Lower leg skin (tissue), 4 donors: Measurements from ENCODE around the gene GBF1. TPM values are rescaled to one million over a fixed set of nuclear protein-coding genes. Genes with fewer than 3 reads are reported as not detected.
A peak's percentile ranks its signal among the peaks of the same experiment; 100 is the strongest.

Experiments used
- DNase-seq, 2 donors: peaks; one replicate each; pipeline ENCODE4 v3.0.0-alpha.2; 2019; ENCODE audit warnings: low spot score in 2 of 2
- H3K4me3 ChIP-seq: fragments of 200-600 bp; sonication (generic); 2 replicates; pipeline ENCODE4 v1.5.1; 2017; ENCODE audit warnings: mild to moderate bottlenecking, low read depth; ENCODE audit not compliant: poor library complexity, severe bottlenecking
- POLR2A ChIP-seq, 2 donors: fragments of 450-650 bp; IDR thresholded peaks; one replicate each; pipeline ENCODE4 v1.6.1; 2016 to 2017; ENCODE audit warnings: antibody characterized with exemption in 2 of 2, mild to moderate bottlenecking in 1 of 2, moderate library complexity in 1 of 2
- WGBS, 2 donors: methylation state at CpG; one replicate each; pipeline ENCODE4 v1.1.5; 2018; 5-methylcytosine and 5-hydroxymethylcytosine counted together
- intact Hi-C: fragments of 100-400 bp; cut with DNase I; formaldehyde crosslinking; loops from one replicate; pipeline ENCODE4 v1.15.0; 2023; ENCODE audit warnings: low total_unique reads
- total RNA-seq, 4 donors: library from RNA; depleted of rRNA; stranded (reverse); fragments of >200 nt; gene quantifications; one replicate each; pipeline ENCODE4 v1.1.0, GENCODE V29; 2016
- TF ChIP-seq, protein P1 (sequence below), 3 donors: fragments of 450-650 bp; IDR thresholded peaks; one replicate each; pipeline ENCODE4 v1.5.1; 2016; ENCODE audit warnings: antibody characterized with exemption in 3 of 3, mild to moderate bottlenecking in 3 of 3, moderate library complexity in 2 of 3

Gene GBF1
- total RNA-seq, 4 donors from 2014 or later, result 30.1 to 42.6 (median 39.1) TPM

DNA sequence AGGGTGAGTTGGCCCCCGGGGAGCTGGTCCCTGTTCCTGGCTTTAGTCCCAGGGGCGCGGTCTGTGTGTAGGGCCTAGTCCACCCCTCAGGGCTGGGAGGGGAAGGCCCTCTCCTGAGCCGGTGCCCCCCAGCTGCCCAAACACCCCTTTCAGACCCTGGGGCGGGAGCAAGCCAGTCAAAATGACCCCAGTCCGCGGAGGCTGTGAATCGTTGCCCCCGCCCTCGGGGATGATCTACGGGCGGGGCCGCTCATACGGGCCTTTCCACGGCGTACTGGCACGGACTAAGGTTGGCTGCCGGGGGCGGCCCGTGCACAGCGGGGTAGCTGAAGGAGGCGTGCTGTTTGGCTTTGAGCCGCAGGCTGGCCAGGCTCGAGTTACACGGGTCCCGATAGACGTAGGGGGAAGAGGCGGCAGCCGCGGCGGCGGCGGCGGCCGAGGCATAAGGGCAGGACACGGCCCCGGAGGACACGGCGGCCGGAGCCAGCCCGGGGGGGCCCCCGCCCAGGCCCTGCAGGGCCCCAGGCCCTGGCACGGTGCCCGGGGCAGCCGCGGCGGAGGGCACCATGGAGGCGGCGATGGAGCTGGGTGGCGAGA is 15.0 kb upstream of the GBF1 start:
- peak in 1 of 2 donors; percentile 88 for DNase-seq
- WGBS, 2 donors, result 0% methylated on average over 8 to 24 of the region's 50 CpGs
- no peak for TF ChIP-seq POLR2A (IDR thresholded peaks at IDR 0.05)
- TF ChIP-seq, protein P1, sequence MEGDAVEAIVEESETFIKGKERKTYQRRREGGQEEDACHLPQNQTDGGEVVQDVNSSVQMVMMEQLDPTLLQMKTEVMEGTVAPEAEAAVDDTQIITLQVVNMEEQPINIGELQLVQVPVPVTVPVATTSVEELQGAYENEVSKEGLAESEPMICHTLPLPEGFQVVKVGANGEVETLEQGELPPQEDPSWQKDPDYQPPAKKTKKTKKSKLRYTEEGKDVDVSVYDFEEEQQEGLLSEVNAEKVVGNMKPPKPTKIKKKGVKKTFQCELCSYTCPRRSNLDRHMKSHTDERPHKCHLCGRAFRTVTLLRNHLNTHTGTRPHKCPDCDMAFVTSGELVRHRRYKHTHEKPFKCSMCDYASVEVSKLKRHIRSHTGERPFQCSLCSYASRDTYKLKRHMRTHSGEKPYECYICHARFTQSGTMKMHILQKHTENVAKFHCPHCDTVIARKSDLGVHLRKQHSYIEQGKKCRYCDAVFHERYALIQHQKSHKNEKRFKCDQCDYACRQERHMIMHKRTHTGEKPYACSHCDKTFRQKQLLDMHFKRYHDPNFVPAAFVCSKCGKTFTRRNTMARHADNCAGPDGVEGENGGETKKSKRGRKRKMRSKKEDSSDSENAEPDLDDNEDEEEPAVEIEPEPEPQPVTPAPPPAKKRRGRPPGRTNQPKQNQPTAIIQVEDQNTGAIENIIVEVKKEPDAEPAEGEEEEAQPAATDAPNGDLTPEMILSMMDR (IDR thresholded peaks at IDR 0.05), result no peak
- intact Hi-C loops, result no loop called here
- peak overlapping the region; percentile 25 for H3K4me3 ChIP-seq

- DNase-seq, result peak in 1 of 2 donors; percentile 88
- TF ChIP-seq POLR2A (IDR thresholded peaks at IDR 0.05), result no peak
- TF ChIP-seq, protein P1 (IDR thresholded peaks at IDR 0.05), result no peak
- 0 to 1% methylated on average over 40 to 41 of the region's 52 CpGs for WGBS, 2 donors
- peak overlapping the region; percentile 25 for H3K4me3 ChIP-seq
- intact Hi-C loops, result no loop called here
Observed at GRCh38 chr10:102230861-102231356, 14.4 kb upstream of the GBF1 start.

DNA sequence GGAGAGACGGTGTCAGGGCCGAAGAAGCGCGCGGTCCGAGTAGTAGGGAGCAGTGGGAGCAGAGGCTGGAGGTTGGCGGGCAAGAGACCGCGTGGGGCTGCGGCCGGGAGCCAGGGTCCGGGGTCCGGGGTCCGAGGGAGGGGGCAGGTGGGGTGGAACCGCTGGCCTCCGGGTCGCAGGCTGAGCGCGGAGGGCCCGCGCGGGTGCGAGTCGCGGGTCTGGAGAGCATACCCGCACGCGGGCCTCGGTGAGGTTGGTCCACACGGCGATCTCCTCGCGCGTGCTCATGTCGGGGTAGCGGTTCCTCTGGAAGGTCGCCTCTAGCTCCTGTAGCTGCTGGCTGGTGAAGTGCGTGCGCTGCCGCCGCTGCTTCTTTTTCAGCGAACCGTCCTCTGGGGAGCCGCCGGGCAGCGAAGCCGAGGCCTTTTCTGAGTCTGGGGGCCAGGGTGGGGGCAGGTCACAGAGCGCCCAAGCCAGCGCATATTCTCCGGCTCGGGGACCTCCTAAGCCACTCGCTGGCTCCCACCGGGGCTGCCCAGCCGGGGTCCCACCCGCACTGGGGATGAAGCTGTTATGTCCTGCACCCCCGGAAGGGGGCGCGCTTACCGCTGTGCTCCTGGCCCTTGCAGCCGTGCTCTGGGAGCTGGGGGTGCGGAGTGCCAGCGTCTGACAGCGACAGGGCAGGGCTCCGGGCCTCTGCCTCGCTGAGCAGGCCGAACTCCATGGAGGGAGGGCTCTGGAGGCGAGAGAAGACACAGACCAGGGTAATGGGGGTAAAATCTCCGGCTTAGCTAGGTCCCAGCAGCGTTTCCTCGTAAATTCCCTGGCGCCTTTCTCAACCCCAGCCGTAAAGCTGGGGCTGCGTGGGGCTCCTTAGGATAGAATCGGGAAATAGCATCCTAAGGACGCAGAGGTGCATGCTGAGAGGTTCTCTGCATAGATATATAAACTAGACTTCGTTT is 13.7 kb upstream of the GBF1 start:
- TF ChIP-seq, protein P1 (IDR thresholded peaks at IDR 0.05), result no peak
- no peak for TF ChIP-seq POLR2A (IDR thresholded peaks at IDR 0.05)
- peak in 1 of 2 donors; percentile 79 for DNase-seq
- WGBS, 2 donors, result 15 to 16% methylated on average over 53 to 62 of the region's 76 CpGs
- no peak overlapping the region for H3K4me3 ChIP-seq
- intact Hi-C loops, result no loop called here

- H3K4me3 ChIP-seq, result no peak overlapping the region
- WGBS, 2 donors, result 79 to 92% methylated on average over 1 of the region's 1 CpG
- peak in 1 of 2 donors; percentile 52 for DNase-seq
- intact Hi-C loops, result no loop called here
- TF ChIP-seq, protein P1 (IDR thresholded peaks at IDR 0.05), result no peak
- TF ChIP-seq POLR2A (IDR thresholded peaks at IDR 0.05), result no peak
Observed at GRCh38 chr10:102233997-102234396, 11.3 kb upstream of the GBF1 start.

GRCh38 chr10:102234888-102235597 is 10.3 kb upstream of the GBF1 start:
- peak in 1 of 2 donors; percentile 56 for DNase-seq
- no peak overlapping the region for H3K4me3 ChIP-seq
- TF ChIP-seq POLR2A (IDR thresholded peaks at IDR 0.05), result no peak
- TF ChIP-seq, protein P1 (IDR thresholded peaks at IDR 0.05), result no peak
- intact Hi-C loops, result no loop called here
- WGBS, 2 donors, result 74 to 79% methylated on average over 12 of the region's 12 CpGs
